Activated naive CD4-positive, alpha-beta T cell treated with anti-CD3 and anti-CD28 coated beads, Interleukin-2, amount 50 U/mL, for 72 hours (primary cell): ENCODE data around the gene RNF168. TPM values are rescaled to one million over a fixed set of nuclear protein-coding genes. Genes with fewer than 3 reads are reported as not detected.
A peak's percentile ranks its signal among the peaks of the same experiment; 100 is the strongest.
"Not testable (repeated sequence)": the region's sequence is repeated elsewhere in the genome, so short reads cannot be mapped to it uniquely, and the experiment has no call there.

Experiments
- ATAC-seq, 2 donors: fragments of 150-1000 bp; cut with Tn5 transposase; 2 replicates each; pipeline ENCODE4 v1.10.0; 2021; ENCODE audit warnings: mild to moderate bottlenecking in 2 of 2, moderate library complexity in 2 of 2
- DNase-seq, 2 donors: peaks; one replicate each; pipeline ENCODE4 v3.0.0; 2021 to 2022; ENCODE audit warnings: low spot score in 2 of 2
- H3K27ac Mint-ChIP-seq, 2 donors: one replicate each; pipeline ENCODE4 v1.8.0; 2022; ENCODE audit warnings: mild to moderate bottlenecking in 2 of 2, mixed read lengths in 2 of 2
- H3K36me3 Mint-ChIP-seq, 2 donors: one replicate each; pipeline ENCODE4 v1.8.0; 2022; ENCODE audit warnings: mixed read lengths in 2 of 2
- H3K9me3 Mint-ChIP-seq, 2 donors: one replicate each; pipeline ENCODE4 v1.8.0; 2022; ENCODE audit warnings: mixed read lengths in 2 of 2
- total RNA-seq, 2 donors: library from RNA; stranded (reverse); gene quantifications; one replicate each; pipeline ENCODE4 v1.2.3, GENCODE V29; 2022

RNF168 gene, protein sequence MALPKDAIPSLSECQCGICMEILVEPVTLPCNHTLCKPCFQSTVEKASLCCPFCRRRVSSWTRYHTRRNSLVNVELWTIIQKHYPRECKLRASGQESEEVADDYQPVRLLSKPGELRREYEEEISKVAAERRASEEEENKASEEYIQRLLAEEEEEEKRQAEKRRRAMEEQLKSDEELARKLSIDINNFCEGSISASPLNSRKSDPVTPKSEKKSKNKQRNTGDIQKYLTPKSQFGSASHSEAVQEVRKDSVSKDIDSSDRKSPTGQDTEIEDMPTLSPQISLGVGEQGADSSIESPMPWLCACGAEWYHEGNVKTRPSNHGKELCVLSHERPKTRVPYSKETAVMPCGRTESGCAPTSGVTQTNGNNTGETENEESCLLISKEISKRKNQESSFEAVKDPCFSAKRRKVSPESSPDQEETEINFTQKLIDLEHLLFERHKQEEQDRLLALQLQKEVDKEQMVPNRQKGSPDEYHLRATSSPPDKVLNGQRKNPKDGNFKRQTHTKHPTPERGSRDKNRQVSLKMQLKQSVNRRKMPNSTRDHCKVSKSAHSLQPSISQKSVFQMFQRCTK
- 10 to 100 TPM; 23.1 to 48.4 TPM for total RNA-seq

DNA sequence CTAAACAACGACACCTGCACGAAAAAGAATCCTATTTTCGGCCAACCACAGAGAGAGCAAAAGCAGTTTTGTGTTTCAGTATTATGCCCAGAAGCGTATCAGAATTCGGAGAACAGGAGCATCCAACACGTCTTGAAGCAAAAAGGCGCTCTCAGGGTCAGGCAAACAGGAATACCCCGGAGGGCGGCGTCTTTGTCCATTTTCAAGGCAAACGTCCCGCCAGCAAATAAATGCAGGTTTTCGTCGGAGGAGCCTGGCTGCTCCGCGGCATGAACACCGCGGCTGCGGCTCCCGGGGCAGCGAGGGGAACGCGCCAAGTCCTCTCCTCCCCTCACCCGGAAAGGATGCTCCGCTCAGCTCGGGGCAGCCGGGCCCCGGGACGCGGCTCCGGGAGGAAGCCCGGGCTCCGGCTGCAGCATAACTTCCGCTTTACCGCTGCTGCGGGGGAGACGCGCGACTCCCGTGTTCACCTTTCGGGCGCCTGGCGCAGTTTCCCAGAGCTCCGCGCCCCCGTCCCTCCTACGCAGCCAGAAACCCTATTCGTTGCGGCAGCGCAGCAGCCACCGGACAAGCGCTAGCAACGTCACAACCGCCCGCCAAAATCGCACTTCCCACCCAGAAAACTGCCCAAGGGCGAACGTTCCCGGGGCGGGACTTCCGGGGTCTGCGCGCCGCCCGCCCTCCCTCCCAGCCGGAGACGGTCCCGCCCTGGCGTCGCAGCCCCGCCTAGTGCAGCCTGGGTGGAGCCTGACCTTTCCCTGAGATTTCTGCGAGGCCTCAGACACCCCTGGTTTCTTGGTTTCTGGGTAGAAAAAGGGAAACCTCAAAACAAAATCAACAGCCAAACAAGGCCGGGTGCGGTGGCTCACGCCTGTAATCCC lies at the start of gene RNF168:
RNF168 (minus strand) TSS at position 573 of the 881 bp plus-strand sequence. CDS start 595 bp downstream, outside the sequence.
- ATAC-seq = peak; percentile 80 to 82
- DNase-seq = peak; percentile 87 to 95
- Mint-ChIP-seq H3K36me3 (peaks cover 34 to 55% of the 10 kb centered on the region in 2 donors), H3K9me3 (peaks cover 0 to 13% of the 10 kb centered on the region in 2 donors), H3K27ac (peak within 1 kb of the TSS; percentile 93 to 99)

DNA sequence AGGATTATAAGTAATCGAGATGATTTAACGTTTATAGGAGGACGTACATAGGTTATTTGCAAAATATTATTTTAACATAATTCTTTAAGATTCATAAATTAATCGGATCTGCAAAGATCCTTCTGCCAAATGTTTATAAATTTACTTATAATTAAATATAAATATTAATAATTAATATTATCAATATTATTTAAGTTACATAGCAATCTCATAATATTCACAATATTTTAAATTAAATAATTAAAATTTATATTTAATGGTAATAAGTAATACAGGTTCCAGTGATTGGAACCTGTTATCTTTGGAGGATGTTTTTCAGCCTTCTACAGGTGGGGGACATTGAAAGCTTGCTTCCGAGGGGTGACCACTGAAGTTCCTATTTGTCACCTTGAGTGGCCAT lies 48.7 kb upstream of the RNF168 start:
- no peak for ATAC-seq
- H3K9me3 Mint-ChIP-seq = peaks cover 14 to 16% of the 10 kb centered on the region in 2 donors
- peaks cover 9 to 26% of the 10 kb centered on the region in 2 donors for H3K36me3 Mint-ChIP-seq

DNA sequence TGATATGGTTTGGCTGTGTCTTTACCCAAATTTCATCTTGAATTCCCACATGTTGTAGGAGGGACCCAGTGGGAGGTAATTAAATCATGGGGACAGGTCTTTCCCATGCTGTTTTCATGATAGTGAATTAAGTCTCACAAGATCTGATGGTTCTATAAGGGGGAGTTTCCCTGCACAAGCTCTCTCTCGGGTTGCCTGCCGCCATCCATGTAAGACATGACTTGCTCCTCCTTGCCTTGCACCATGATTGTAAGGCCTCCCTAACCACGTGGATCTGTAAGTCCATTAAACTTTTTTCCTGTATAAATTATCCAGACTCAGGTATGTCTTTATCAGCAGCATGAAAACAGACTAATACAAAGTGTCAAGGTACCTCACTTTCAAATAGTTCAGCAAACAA lies 46.6 kb upstream of the RNF168 start:
- H3K27ac Mint-ChIP-seq, DNase-seq, ATAC-seq: not testable (repeated sequence)
- Mint-ChIP-seq H3K36me3 (peaks cover 9 to 26% of the 10 kb centered on the region in 2 donors), H3K9me3 (peaks cover 14 to 16% of the 10 kb centered on the region in 2 donors)

More for the DNA sequence above, 48.7 kb upstream of the RNF168 start:
- H3K27ac Mint-ChIP-seq = no peak overlapping the region
- DNase-seq = no peak

DNA sequence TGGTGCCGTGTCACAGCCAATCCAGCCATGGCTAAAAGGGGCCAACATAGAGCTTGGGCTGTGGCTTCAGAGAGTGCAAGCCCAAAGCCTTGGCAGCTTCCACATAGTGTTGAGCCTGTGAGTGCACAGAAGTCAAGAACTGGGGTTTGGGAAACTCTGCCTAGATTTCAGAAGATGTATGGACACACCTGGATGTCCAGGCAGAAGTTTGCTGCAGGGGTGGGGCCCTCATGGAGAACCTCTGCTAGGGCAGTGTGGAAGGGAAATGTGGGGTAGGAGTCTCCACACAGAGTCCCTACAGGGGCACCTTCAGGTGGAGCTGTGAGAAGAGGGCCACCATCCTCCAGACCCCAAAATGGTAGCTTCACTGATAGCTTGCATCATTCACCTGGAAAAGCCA lies 45.7 kb upstream of the RNF168 start:
- not testable (repeated sequence) for H3K27ac Mint-ChIP-seq, DNase-seq, ATAC-seq
- Mint-ChIP-seq H3K9me3 (peaks cover 14 to 16% of the 10 kb centered on the region in 2 donors), H3K36me3 (peaks cover 5 to 26% of the 10 kb centered on the region in 2 donors)

DNA sequence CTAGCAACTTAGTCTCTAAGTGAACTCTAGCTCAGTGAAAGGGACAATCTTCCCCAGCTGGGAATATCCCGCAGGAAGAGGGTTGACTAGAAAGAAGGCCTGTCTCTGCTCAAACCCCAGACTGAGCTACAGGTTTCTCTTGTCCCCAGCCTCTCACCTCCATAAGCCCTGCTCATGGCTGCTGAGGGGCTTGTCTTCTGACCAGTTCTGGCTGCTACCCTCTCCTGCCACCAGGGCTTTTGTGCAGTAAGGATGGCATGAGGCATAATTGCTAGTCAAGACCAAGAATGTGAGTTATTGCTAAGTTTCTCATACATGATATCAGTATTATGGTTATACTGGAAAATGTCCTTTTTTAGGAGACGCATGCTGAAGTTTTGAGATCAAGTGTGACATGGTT lies 43.5 kb upstream of the RNF168 start:
- ATAC-seq (no peak), DNase-seq (no peak)
- Mint-ChIP-seq H3K36me3 (peaks cover 4 to 26% of the 10 kb centered on the region in 2 donors), H3K27ac (no peak overlapping the region), H3K9me3 (peaks cover 14 to 16% of the 10 kb centered on the region in 2 donors)

DNA sequence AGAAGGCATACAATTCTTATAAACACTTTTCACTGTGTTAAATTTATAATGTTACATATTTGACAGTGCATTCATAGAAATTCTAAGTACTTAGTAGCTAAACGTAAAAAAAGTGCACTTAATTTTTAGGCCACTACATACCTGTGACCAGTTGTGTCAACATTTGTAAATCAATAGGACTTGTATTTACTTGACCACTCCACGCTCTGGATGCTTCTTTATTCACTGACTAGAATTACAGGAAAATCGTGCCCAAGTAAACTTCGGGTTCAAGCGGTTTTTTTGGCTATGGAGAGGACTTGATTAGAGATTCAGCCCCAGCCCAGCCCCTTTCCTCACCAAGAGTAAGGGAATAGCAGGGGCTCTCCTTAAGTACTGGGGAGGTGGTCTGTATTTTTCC lies 43.0 kb upstream of the RNF168 start:
- no peak overlapping the region for H3K27ac Mint-ChIP-seq
- peaks cover 14 to 16% of the 10 kb centered on the region in 2 donors for H3K9me3 Mint-ChIP-seq
- ATAC-seq (no peak), DNase-seq (no peak)
- H3K36me3 Mint-ChIP-seq = peaks cover 4 to 26% of the 10 kb centered on the region in 2 donors

DNA sequence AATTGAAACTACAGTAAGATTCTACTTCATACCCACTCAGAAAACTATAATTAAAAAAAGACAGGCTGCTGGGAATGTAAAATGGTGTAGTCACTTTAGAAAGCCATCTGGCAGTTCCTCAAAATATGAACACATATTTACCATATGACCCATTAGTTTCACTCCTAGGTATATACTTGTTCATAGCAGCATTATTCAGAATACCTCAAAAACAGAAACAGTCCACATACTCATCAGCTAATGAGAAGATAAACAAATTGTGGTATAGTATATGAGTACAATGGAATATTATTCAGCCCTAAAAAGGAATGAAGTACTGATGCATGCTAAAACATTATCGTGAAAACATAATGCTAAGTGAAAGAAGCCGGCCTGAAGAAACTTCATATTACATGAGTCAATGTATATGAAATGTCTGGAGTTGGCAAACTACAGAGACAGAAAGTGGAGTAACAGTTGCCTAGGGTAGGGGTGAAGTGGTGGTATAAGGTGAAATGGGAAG lies 41.0 kb upstream of the RNF168 start:
- Mint-ChIP-seq H3K27ac (no peak overlapping the region), H3K36me3 (peaks cover 4 to 13% of the 10 kb centered on the region in 2 donors), H3K9me3 (peaks cover 5 to 8% of the 10 kb centered on the region in 2 donors)
- ATAC-seq (peak in 1 of 2 donors; percentile 46), DNase-seq (no peak)

DNA sequence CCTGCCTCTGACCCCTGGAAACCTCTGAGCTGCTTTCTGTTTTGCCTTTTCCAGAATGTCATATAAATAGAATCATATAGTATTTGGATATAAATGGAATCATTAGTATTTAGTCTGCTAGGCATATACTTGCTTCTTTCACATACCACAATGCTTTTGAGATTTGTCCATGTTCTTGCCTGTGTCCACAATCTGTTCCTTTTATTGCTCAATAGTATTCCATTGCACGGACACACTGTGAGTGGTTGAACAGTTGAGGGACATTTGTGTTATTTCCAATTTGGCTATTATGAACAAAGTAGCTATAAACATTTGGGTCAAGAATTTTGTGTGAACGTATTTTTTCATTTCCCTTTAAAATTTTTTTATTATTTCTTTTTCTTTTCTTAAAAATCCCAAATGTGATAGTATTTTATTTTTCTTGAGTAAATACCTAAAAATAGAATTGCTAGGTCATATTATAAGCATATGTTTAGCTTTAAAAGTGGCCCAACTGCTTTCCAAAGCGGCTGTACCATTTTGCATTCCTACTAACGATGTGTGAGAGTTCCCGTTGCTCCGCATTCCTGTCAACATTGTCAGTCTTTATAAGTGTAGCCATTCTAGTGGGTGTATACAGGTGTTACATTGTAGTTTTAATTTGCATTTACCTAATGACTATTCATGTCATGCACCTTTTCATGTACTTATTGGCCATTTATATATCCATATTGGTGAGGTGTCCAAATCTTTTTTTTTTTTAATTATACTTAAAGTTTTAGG lies 38.3 kb upstream of the RNF168 start:
- DNase-seq = no peak
- no peak overlapping the region for H3K27ac Mint-ChIP-seq
- no peaks in the 10 kb centered on the region for H3K36me3 Mint-ChIP-seq
- no peak for ATAC-seq
- no peaks in the 10 kb centered on the region for H3K9me3 Mint-ChIP-seq

DNA sequence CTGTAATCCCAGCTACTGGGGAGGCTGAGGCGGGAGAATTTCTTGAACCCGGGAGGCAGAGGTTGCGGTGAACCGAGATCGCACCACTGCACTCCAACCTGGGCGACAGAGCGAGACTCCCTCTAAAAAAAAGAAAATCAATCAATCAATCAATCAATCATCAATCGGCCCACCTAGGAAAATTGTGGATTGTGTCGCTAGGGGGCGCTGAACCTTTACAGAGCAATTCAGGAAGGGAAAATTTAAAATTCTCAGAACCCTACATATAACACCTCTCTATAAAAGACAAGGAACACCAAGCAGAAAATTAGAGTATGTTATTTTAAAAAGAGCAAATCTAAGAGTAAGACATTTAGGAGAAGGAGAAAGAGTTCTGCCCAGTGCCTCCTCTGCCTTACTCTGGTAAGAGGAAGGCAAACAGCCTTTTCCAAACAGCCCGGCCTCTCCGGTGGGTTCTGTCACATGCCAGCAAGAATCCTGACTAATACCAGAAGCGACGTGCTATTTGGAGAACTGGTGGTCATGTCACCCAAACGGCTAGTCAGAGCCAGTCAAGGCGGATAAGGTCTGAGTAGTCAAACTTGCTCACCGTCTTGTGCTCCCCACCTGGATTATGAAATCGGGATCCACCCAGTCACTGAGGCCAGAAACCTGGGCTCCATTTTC lies 33.9 kb upstream of the RNF168 start:
- Mint-ChIP-seq H3K27ac (no peak overlapping the region), H3K36me3 (no peaks in the 10 kb centered on the region), H3K9me3 (no peaks in the 10 kb centered on the region)
- ATAC-seq (peak in 1 of 2 donors; percentile 37), DNase-seq (peak in 1 of 2 donors; percentile 75)

DNA sequence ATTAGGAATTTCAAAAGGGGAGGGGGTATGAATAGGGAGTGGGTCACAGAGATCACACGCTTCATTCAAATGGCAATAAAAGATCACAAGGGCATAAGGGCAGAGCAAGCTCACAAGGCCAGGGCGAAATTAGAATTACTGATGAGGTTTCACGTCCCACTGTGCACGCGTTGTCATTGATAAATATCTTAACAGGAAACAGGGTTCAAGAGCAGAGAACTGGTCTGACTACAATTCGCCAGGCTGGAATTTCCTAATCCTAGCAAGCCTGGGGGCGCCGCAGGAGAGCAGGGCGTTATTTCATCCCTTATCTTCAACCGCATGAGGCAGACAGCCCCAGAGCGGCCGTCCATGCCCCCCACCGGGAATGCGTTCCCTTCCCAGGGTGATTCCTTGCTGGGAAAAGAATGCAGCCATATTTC lies 29.7 kb upstream of the RNF168 start:
- H3K36me3 Mint-ChIP-seq = peaks cover 5 to 6% of the 10 kb centered on the region in 2 donors
- ATAC-seq (no peak), DNase-seq (no peak)
- peaks cover 6% of the 10 kb centered on the region in 2 donors for H3K9me3 Mint-ChIP-seq
- H3K27ac Mint-ChIP-seq = no peak overlapping the region

DNA sequence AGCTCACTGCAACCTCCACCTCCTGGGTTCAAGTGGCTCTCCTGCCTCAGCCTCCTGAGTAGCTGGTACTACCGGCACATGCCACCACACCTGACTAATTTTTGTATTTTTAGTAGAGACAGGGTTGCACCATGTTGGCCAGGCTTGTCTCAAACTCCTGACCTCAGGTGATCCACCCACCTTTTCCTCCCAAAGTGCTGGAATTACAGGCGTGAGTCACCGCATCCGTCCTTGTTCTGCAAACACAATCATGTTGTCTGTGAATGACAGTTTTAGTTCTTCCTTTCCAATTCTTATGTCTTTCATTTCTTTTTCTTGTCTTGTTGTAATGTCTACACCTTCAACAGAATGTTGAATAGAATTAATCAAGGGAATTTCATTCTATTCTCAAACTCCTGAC lies 27.9 kb upstream of the RNF168 start:
- Mint-ChIP-seq H3K9me3 (peaks cover 6% of the 10 kb centered on the region in 2 donors), H3K27ac (no peak overlapping the region), H3K36me3 (peaks cover 5 to 6% of the 10 kb centered on the region in 2 donors)
- DNase-seq = no peak
- no peak for ATAC-seq

DNA sequence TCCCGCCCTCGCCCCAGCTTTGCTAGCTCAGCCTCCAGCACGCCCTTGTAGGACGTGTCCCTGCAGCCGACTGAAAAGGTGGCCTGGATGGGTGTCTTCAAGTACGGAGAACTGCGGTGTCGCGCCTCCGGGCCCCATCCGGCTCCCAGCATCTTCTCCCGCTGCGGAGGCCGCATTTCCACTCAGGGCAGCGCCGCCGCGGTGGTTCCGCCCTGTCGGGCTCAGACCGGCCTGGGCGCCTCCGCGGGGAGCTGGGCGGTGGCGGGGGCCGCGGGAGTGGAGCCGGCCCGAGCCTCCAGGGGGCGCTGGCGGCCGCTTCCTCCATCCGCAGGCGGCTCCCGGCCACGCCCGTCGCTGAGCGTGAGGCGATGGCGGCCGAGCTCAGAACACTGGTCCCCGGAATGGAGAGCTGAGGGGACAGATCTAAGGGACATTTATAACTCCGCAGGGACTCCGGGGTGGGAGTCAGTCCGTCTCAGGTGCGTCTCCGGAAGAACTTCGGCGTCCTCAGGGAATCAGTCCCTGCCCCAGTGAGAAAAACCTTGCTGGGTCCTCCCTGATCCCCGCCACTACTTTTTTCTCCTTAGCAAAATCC lies 25.2 kb upstream of the RNF168 start:
- H3K36me3 Mint-ChIP-seq = peaks cover 5 to 6% of the 10 kb centered on the region in 2 donors
- peaks cover 6% of the 10 kb centered on the region in 2 donors for H3K9me3 Mint-ChIP-seq
- peak; percentile 80 to 95 for DNase-seq
- H3K27ac Mint-ChIP-seq = no peak overlapping the region
- peak; percentile 97 to 98 for ATAC-seq

DNA sequence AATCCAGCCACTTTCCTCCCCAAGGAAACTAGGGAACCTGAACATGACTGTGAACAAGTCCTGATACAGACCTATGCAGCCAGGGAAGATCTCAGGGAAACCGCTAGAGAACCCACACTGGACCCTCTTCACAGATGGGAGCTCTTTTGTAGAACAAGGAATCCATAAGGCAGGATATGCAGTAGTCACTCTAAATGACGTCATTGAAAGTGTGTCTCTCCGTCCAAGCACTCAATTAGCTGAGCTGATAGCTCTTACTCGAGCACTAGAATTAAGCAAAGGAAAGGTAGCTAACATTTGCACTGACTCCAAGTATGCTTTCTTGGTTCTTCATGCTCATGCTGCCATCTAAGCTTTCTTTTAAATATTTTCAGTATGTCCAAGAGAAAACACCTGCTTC lies 21.6 kb upstream of the RNF168 start:
- no peak for ATAC-seq
- H3K9me3 Mint-ChIP-seq = peaks cover 14 to 19% of the 10 kb centered on the region in 2 donors
- H3K27ac Mint-ChIP-seq = no peak overlapping the region

DNA sequence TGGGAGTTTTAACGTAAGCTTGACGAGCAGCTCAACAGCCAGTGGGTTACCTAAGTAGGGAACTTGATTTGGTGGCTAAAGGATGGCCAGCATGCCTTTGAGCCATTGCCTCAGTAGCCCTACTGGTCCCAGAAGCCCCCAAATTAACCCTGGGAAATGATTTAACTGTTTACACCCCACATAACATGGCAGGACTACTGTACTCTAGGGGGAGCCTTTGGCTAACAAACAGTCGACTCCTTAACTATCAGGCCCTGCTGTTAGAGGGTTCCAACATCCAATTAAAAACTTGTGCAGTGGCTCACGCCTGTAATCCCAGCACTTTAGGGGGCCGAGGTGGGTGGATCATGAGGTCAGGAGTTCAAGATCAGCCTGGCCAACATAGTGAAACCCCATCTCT lies 21.0 kb upstream of the RNF168 start:
- Mint-ChIP-seq H3K36me3 (peaks cover 24 to 33% of the 10 kb centered on the region in 2 donors), H3K27ac (no peak overlapping the region), H3K9me3 (peaks cover 19 to 25% of the 10 kb centered on the region in 2 donors)
- ATAC-seq (no peak), DNase-seq (no peak)

More for the DNA sequence above, 21.6 kb upstream of the RNF168 start:
- H3K36me3 Mint-ChIP-seq = peaks cover 18 to 27% of the 10 kb centered on the region in 2 donors
- no peak for DNase-seq

DNA sequence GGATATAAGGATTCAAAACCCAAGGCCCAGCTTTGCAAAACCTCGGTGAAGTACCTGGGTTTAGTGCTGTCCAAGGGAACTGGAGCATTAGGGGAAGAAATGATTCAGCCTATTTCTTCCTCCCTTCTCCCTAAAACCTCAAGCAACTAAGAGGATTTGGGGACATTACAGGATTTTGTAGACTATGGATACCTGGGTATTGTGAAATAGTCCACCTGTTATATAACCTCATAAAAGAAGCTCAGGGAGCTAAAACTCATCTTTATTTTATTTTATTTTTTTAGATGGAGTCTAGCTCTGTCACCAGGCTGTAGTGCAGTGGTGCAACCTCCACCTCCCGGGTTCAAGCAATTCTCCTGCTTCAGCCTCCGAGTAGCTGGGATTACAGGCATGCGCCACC lies 20.3 kb upstream of the RNF168 start:
- H3K27ac Mint-ChIP-seq = no peak overlapping the region
- ATAC-seq (no peak), DNase-seq (no peak)
- H3K9me3 Mint-ChIP-seq = peaks cover 26 to 32% of the 10 kb centered on the region in 2 donors
- H3K36me3 Mint-ChIP-seq = peaks cover 31 to 40% of the 10 kb centered on the region in 2 donors
